GM12873 (cell line): ENCODE results near the gene GJB3.

Source experiments
- TF ChIP-seq, protein P1 (sequence below): IDR thresholded peaks from 2 replicates; pipeline ENCODE4 v1.5.1; 2012; ENCODE audit warnings: low read depth, mild to moderate bottlenecking, moderate library complexity, low read length, control low read depth; ENCODE audit not compliant: insufficient read depth; ENCODE audit errors: missing control alignments

Gene GJB3

DNA sequence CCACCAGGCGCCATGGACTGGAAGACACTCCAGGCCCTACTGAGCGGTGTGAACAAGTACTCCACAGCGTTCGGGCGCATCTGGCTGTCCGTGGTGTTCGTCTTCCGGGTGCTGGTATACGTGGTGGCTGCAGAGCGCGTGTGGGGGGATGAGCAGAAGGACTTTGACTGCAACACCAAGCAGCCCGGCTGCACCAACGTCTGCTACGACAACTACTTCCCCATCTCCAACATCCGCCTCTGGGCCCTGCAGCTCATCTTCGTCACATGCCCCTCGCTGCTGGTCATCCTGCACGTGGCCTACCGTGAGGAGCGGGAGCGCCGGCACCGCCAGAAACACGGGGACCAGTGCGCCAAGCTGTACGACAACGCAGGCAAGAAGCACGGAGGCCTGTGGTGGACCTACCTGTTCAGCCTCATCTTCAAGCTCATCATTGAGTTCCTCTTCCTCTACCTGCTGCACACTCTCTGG, 3.8 kb downstream of the GJB3 start:
- TF ChIP-seq, protein P1, sequence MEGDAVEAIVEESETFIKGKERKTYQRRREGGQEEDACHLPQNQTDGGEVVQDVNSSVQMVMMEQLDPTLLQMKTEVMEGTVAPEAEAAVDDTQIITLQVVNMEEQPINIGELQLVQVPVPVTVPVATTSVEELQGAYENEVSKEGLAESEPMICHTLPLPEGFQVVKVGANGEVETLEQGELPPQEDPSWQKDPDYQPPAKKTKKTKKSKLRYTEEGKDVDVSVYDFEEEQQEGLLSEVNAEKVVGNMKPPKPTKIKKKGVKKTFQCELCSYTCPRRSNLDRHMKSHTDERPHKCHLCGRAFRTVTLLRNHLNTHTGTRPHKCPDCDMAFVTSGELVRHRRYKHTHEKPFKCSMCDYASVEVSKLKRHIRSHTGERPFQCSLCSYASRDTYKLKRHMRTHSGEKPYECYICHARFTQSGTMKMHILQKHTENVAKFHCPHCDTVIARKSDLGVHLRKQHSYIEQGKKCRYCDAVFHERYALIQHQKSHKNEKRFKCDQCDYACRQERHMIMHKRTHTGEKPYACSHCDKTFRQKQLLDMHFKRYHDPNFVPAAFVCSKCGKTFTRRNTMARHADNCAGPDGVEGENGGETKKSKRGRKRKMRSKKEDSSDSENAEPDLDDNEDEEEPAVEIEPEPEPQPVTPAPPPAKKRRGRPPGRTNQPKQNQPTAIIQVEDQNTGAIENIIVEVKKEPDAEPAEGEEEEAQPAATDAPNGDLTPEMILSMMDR, result no peak

- TF ChIP-seq, protein P1, result no peak
These were observed 4.3 kb downstream of the GJB3 start for GRCh38 chr1:34785231-34785874.

DNA sequence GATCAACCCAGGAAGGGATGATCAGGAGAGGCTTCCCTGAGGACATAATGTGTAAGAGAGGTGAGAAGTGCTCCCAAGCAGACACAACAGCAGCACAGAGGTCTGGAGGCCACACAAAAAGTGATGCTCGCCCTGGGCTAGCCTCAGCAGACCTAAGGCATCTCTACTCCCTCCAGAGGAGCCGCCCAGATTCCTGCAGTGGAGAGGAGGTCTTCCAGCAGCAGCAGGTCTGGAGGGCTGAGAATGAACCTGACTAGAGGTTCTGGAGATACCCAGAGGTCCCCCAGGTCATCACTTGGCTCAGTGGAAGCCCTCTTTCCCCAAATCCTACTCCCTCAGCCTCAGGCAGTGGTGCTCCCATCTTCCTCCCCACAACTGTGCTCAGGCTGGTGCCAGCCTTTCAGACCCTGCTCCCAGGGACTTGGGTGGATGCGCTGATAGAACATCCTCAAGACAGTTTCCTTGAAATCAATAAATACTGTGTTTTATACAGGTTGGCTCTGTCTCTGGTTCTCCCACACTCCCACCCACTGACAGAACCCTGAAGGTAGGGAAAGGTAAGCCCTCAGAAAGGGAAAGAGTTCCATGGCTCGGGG, 5.0 kb downstream of the GJB3 start:
- TF ChIP-seq, protein P1, result no peak

GRCh38 chr1:34786521-34787325, 5.7 kb downstream of the GJB3 start:
- TF ChIP-seq, protein P1, result peak; percentile 96

GRCh38 chr1:34787461-34788420, 6.7 kb downstream of the GJB3 start:
- TF ChIP-seq, protein P1, result peak; percentile 53

- TF ChIP-seq, protein P1, result no peak
These were observed 10.0 kb downstream of the GJB3 start for GRCh38 chr1:34790985-34791384.
